ENCODE data around the gene ZNF182.
"Not testable (repeated sequence)": the region's sequence is repeated elsewhere in the genome, so short reads cannot be mapped to it uniquely, and the experiment has no call there.

ZNF182 gene

GRCh38 chrX:48021026-48021900, 17.5 kb upstream of the ZNF182 start:
- no peaks in the 10 kb centered on the region for H3K36me3 ChIP-seq
- DNase-seq, result peak; percentile 79
- no peak for TF ChIP-seq CTCF (IDR thresholded peaks at IDR 0.05; ENCODE audit: low read depth, low read length)
- H3K27me3 ChIP-seq, result no peaks in the 10 kb centered on the region
- no peaks in the 10 kb centered on the region for H3K4me1 ChIP-seq
- H3K4me3 ChIP-seq (ENCODE audit: low read depth, low read length), result peak overlapping the region; percentile 81
- H3K9me3 ChIP-seq, result no peaks in the 10 kb centered on the region

GRCh38 chrX:48020472-48020871, 16.7 kb upstream of the ZNF182 start:
- H3K9me3 ChIP-seq, DNase-seq, H3K27me3 ChIP-seq, H3K4me1 ChIP-seq, H3K36me3 ChIP-seq: not testable (repeated sequence)
- H3K4me3 ChIP-seq (ENCODE audit: low read depth, low read length), result peak overlapping the region; percentile 81; the same call in 1 of the 2 replicates

GRCh38 chrX:48019892-48020291, 16.1 kb upstream of the ZNF182 start:
- not testable (repeated sequence) for H3K4me3 ChIP-seq (ENCODE audit: low read depth, low read length); H3K4me1 ChIP-seq; H3K36me3 ChIP-seq; DNase-seq; H3K27me3 ChIP-seq; H3K9me3 ChIP-seq

- not testable (repeated sequence) for H3K9me3 ChIP-seq; DNase-seq; H3K4me3 ChIP-seq (ENCODE audit: low read depth, low read length); H3K27me3 ChIP-seq; H3K4me1 ChIP-seq; H3K36me3 ChIP-seq
Observed at GRCh38 chrX:48016583-48017310, 13.0 kb upstream of the ZNF182 start.

- not testable (repeated sequence) for H3K4me3 ChIP-seq (ENCODE audit: low read depth, low read length); H3K9me3 ChIP-seq; DNase-seq; H3K27me3 ChIP-seq; H3K36me3 ChIP-seq; H3K4me1 ChIP-seq
Observed at GRCh38 chrX:48009445-48009960, 5.7 kb upstream of the ZNF182 start.

- not testable (repeated sequence) for H3K27me3 ChIP-seq
Observed at GRCh38 chrX:48006688-48007087, 2.9 kb upstream of the ZNF182 start, which contains the start of gene SPACA5. SPACA5 (plus strand) TSS chrX:48006988; CDS start chrX:48007803, 815 bp downstream.

GRCh38 chrX:48003367-48003757, 427 bp downstream of the ZNF182 start:
- no peak for TF ChIP-seq CTCF (IDR thresholded peaks at IDR 0.05; ENCODE audit: low read depth, low read length)
- H3K36me3 ChIP-seq, result no peaks in the 10 kb centered on the region
- H3K27me3 ChIP-seq, result no peaks in the 10 kb centered on the region
- no peaks in the 10 kb centered on the region for H3K4me1 ChIP-seq
- H3K9me3 ChIP-seq, result no peaks in the 10 kb centered on the region
- H3K4me3 ChIP-seq (ENCODE audit: low read depth, low read length), result peak overlapping the region; percentile 83
- DNase-seq, result no peak

More at GRCh38 chrX:48006688-48007087, 2.9 kb upstream of the ZNF182 start, which contains the start of gene SPACA5:
- not testable (repeated sequence) for H3K9me3 ChIP-seq; H3K36me3 ChIP-seq; DNase-seq; H3K4me1 ChIP-seq; H3K4me3 ChIP-seq (ENCODE audit: low read depth, low read length)

- Histone ChIP-seq H3K27me3 (no peaks in the 10 kb centered on the region), H3K4me1 (no peaks in the 10 kb centered on the region), H3K4me3 (ENCODE audit: low read depth, low read length) (peak overlapping the region; percentile 83), H3K36me3 (no peaks in the 10 kb centered on the region), H3K9me3 (no peaks in the 10 kb centered on the region)
- no peak for TF ChIP-seq CTCF (IDR thresholded peaks at IDR 0.05; ENCODE audit: low read depth, low read length)
- no peak for DNase-seq
Observed at GRCh38 chrX:48002929-48003328, 860 bp downstream of the ZNF182 start.

Data from BE2C (cell line).